IPS-15b (cell line): ENCODE data around the gene GJD3.
A peak's percentile ranks its signal among the peaks of the same experiment; 100 is the strongest.

ENCODE experiments used
- H3K27me3 ChIP-seq: one replicate; pipeline ENCODE4 v1.6.1; 2013; ENCODE audit warnings: low read length; ENCODE audit not compliant: control insufficient read depth, insufficient read depth
- H3K36me3 ChIP-seq: one replicate; pipeline ENCODE4 v1.6.1; 2013; ENCODE audit warnings: low read length; ENCODE audit not compliant: control insufficient read depth, insufficient read depth
- H3K4me1 ChIP-seq: one replicate; pipeline ENCODE4 v1.6.1; 2013; ENCODE audit warnings: mild to moderate bottlenecking, low read length; ENCODE audit not compliant: control insufficient read depth, insufficient read depth
- H3K4me3 ChIP-seq: one replicate; pipeline ENCODE4 v1.5.1; 2013; ENCODE audit warnings: low read depth, low read length
- H3K9ac ChIP-seq: one replicate; pipeline ENCODE4 v1.6.1; 2013; ENCODE audit warnings: low read depth, mild to moderate bottlenecking, low read length
- H3K9me3 ChIP-seq: one replicate; pipeline ENCODE4 v1.6.1; 2013; ENCODE audit warnings: mild to moderate bottlenecking, low read length; ENCODE audit not compliant: control insufficient read depth, insufficient read depth

GJD3 gene

DNA sequence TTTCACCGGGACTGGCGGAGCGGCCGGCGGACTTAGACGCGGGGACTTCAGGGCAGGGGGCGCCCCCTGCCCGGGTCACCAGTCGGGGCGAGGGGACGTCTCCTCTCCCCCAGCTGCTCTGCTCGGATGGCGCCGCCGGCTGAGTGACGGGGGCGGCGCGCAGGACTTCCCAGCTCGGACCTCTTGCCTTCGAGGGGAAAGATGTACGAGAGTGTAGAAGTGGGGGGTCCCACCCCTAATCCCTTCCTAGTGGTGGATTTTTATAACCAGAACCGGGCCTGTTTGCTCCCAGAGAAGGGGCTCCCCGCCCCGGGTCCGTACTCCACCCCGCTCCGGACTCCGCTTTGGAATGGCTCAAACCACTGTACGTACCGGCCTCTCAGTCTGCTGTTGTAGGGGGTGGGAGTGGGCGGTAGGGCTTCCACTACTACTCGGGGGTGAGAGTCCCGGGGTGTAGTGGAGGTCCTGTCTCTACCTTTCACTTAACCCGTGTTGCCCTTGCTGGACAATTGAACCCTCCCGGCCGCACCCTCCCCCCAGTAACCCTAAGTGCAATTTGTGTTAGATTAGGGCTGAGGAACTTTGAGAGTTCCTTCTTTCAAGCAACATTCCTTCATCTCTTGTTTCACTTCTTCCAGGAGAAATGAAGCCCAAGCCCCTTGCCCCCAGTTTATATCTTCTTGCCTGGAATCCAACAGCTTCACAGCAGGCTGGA, 21.9 kb downstream of the GJD3 start:
- Histone ChIP-seq H3K9ac (no peak overlapping the region), H3K36me3 (no peaks in the 10 kb centered on the region), H3K4me3 (peak overlapping the region; percentile 75), H3K9me3 (no peaks in the 10 kb centered on the region), H3K27me3 (peaks cover 81% of the 10 kb centered on the region), H3K4me1 (peaks cover 34% of the 10 kb centered on the region)

DNA sequence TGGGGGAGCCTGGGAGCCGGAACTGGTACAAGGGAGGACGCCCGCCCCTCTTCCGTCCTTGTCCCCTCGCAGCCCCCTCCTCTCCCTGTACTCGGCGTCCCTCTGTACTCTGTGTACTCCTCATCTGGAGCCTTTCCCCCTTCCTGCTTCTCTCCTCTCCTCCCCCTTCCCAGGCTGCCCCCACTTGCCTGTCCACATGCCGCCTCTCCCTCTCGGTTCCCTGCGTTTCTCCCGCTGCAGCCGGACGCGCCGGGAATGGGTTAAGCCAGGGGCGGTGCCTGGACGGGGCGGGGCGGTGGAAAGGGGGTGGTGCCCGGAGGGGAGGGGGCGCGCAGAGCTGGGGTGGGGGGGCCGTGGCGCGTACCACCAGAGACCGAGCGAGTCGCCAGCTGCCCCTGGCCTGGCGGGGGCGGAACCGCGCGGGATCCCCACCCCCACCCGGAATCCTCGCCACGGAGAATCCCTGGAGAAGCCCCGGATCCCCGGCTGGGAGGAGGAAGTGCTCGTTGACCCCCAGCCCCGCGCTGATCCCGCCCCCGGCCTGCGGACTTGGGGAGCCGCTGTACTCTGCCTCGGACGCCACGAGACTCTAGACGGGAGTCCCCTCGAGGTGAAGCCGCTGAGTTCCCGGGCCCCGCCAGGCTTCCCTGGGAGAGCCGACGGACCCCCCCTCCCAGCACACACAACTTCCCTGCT, 22.6 kb downstream of the GJD3 start:
- Histone ChIP-seq H3K27me3 (peaks cover 82% of the 10 kb centered on the region), H3K36me3 (no peaks in the 10 kb centered on the region), H3K9me3 (no peaks in the 10 kb centered on the region), H3K4me1 (peaks cover 30% of the 10 kb centered on the region), H3K4me3 (peak overlapping the region; percentile 75), H3K9ac (no peak overlapping the region)

DNA sequence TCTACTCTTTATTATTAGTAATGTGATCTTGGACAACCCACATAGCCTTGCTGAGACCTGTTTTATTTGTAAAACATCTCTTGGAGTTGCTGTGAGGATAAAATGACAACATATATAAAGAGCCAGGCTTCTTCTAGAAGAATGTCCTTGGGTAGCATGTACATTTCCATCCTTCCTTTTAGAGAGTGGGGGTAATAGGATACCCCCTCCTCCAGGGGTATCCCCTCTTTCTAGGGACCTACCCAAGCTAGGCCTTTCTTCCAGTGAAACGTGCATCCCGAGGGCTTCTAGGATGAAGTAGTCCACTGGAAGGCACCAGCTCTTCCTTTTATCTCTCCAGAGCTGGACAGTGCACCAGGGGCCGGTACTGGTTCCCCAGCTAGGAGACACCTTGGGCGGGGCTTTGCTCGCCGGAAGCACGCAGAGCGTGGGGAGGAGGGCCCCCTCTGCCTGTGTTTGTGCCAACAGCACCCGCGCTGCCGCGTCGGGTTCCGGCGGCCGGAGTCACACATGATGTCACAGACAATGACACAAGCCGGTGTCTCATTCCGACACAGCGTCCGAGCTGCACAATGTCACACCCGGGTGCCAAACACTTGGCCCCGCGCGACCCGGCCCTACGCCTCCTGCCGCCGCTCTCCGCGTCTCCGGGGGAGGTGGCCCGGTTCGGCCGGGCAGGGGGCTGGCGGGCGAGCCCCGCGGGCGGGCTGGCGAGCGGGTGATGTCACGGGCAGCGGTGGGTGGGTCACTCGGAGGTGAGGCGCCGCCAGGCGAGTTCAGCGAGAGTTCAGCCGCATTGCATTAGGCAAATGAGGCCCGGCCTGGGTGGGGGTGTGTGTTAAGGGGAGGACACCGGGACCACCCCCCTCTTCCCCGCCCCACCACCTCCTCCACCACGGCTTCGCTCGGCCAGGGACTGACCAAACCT, 23.4 kb downstream of the GJD3 start:
- Histone ChIP-seq H3K9me3 (no peaks in the 10 kb centered on the region), H3K36me3 (no peaks in the 10 kb centered on the region), H3K27me3 (peaks cover 77% of the 10 kb centered on the region), H3K4me3 (peak overlapping the region; percentile 75), H3K4me1 (peaks cover 24% of the 10 kb centered on the region), H3K9ac (no peak overlapping the region)

DNA sequence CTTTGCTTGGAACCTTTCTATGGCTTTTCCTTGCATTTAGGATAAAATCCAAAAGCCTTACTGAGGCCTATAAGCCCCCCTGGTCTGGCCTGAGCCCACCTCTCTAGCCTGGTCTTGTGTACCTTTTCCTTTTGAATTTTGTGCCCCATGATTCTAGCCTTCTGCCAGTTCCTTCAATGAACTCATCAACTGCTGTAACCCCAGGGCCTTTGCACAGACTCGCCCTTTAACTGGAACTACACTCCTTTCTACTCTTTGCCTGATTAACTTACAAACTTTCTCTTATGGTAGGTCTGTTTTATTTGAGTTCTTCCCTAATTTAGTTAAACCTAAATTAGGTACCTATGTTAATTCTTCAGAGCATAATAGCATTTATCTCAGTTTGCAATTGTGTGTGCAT, 24.2 kb downstream of the GJD3 start:
- peaks cover 74% of the 10 kb centered on the region for H3K27me3 ChIP-seq

DNA sequence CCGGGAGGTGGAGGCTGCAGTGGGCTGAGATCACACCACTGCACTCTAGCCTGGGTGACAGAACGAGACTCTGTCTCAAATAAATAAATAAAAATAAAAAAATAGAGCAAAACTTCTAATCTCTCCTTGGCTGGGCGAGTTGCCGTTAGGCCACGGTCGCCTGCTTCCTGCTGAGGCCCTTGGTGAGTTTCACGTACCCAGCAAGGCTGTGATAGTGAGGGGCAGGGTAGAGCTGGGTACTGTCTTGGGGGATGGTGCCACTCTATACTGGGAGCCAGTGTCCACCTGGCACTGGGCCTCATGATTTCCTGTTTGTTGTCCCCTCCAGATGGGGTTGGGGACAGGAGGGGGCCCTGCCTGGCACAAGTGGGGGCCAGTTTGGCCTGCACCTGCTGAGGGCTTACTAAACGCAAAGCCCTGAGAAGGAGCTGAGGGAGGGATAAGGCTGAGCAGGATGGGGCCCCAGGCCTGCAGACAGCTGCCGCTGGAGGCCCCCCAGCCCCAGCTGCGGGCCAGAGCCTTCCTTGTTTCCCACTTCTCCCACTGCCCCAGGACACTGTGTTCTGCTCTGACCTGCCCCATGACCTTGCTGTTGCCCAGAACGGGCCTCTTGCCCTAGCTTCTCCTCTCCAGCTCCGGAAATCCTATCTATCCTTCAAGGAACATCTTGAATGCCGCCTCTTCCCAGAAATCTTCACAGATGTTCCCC, 25.4 kb downstream of the GJD3 start:
- H3K9me3 ChIP-seq: no peaks in the 10 kb centered on the region
- no peak overlapping the region for H3K4me3 ChIP-seq
- peaks cover 15% of the 10 kb centered on the region for H3K4me1 ChIP-seq
- H3K27me3 ChIP-seq: peaks cover 73% of the 10 kb centered on the region
- H3K9ac ChIP-seq: no peak overlapping the region
- H3K36me3 ChIP-seq: no peaks in the 10 kb centered on the region

More for the DNA sequence above, 24.2 kb downstream of the GJD3 start:
- Histone ChIP-seq H3K36me3 (no peaks in the 10 kb centered on the region), H3K9ac (no peak overlapping the region), H3K4me3 (no peak overlapping the region), H3K4me1 (peaks cover 18% of the 10 kb centered on the region), H3K9me3 (no peaks in the 10 kb centered on the region)

DNA sequence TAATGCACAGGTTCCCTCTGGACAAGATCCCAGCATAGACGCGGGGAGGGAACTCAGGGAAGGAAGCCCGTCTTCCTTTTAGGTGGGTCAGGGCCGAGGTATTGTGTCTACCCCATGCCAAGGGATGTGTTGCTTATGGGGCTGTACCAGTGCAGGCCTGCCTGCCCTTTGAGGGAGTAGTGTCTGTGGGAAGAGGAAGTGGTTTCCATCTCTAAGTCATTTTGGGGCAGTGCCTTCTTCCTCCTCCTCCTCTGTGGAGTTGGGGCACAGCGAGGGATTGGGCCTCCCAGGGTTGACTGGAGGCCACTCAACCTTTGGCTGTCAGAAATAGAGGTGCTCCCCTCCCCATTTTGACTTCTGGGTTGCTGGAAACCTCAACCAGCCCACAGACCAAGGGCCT, 26.5 kb downstream of the GJD3 start:
- no peak overlapping the region for H3K4me3 ChIP-seq
- peaks cover 6% of the 10 kb centered on the region for H3K4me1 ChIP-seq
- no peaks in the 10 kb centered on the region for H3K9me3 ChIP-seq
- peaks cover 66% of the 10 kb centered on the region for H3K27me3 ChIP-seq
- no peaks in the 10 kb centered on the region for H3K36me3 ChIP-seq
- no peak overlapping the region for H3K9ac ChIP-seq

DNA sequence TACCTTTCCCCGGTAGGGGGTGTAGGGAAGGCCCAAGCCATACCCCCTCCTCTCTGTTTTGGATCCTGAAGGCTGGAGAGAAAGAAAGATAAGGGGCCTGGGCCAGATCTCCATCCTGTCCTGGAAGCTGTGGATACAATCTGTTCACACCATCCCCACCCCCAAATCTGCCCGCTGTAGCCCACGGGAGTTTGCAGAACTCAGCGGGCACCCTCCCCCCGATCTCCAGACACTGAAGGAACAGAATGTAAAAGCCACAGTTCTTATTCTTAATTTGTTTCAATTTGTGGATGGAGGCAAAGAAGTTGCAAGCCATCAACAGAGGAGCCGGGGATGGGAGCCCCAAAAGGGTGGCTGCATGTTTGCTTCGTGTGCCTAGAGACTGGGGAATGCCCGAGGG, 27.2 kb downstream of the GJD3 start:
- H3K36me3 ChIP-seq: no peaks in the 10 kb centered on the region
- H3K9me3 ChIP-seq: no peaks in the 10 kb centered on the region
- H3K4me3 ChIP-seq: no peak overlapping the region
- peaks cover 59% of the 10 kb centered on the region for H3K27me3 ChIP-seq
- no peak overlapping the region for H3K9ac ChIP-seq
- H3K4me1 ChIP-seq: peaks cover 6% of the 10 kb centered on the region

DNA sequence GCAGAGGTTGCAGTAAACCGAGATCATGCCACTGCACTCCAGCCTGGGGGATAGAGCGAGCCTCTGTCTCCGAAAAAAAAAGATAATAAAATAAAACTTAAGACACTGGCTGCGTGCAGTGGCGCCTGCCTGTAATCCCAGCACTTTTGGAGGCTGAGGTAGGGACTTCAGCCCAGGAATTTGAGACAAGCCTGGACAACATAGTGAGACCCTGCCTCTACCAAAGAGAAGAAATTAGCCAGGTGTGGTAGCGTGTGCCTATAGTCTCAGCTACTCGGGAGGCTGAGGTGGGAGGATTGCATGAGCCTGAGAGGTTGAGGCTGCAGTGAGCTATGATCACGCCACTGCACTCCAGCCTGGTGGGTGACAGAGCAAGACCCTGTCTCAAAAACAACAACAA, 28.9 kb downstream of the GJD3 start:
- no peak overlapping the region for H3K9ac ChIP-seq
- no peaks in the 10 kb centered on the region for H3K9me3 ChIP-seq
- peaks cover 7% of the 10 kb centered on the region for H3K4me1 ChIP-seq
- H3K4me3 ChIP-seq: no peak overlapping the region
- peaks cover 8% of the 10 kb centered on the region for H3K36me3 ChIP-seq
- peaks cover 53% of the 10 kb centered on the region for H3K27me3 ChIP-seq

DNA sequence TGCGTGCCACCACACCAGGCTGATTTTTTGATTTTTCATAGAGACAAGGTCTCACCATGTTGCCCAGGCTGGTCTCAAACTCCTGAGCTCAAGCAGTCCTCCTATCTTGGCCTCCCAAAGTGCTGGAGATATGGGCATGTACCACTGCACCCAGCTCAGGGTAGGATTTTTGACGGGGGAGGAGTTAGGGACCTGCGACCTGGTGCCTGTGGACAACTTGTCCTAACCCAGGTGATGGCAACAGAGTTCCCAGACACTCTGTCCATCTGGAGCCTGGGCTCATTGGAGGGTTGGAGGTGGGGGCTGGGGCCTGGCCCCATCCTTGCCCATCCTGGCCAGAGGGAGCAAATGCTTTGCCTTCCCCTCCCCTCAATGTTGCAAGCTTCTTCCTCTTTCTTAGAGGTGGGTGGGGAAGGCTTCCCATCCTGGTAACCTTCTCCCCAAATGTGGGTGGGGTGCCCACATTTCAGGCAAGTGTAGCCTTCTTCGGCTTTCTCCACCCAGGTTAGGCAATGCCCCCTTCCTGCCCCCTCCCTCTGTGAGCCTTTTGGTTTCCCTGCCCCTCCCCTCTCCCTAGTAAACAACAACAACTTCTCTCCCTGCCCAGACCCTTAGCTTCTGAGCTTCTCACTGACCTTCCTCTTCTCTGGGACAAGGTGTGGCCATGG, 30.6 kb downstream of the GJD3 start:
- Histone ChIP-seq H3K9ac (no peak overlapping the region), H3K9me3 (no peaks in the 10 kb centered on the region)

DNA sequence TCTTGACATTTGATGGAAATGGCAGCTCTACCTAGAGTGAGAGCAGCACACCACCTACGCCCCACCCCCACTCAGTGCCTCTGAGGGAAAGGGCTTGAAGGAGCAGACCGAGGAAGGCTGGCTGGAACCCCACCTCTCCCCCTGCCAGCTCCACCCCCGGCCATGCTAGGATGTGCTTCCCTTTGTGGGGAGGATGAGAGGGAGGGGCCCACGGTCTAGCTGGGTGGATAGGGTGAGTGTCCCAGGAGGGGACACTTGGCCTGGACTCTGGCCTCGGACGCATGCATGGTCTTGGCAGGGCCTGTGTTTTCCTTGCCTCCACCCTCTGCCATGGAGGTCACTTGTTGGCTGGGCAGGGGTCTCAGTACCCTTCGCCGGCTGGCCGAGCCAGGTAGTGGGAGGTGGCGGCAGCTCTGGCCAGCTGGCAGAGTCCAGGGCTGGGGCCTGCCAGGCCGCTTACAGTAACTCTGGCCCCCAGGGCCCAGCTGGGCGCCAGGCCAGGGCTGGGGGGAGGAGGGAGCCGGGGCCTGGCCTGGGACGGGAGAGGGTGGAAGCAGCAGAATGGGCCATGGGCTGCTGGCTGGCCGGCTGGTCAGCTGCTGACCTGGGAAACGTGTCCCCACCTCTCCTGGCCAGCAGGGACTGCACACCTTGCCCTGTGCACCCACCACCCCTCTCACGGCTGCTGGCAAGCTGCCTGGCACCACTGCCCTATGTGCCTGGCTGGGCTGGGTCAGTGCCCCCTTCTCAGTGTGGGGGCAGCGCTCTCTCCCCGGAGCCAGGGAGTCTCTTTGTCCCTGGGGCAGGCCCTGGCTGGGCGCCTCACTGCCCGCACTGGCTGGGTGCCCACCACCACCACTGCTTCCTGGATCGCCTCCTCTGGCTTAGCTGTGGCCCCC, 32.5 kb downstream of the GJD3 start:
- Histone ChIP-seq H3K9ac (no peak overlapping the region), H3K27me3 (peaks cover 19% of the 10 kb centered on the region), H3K4me1 (peaks cover 5% of the 10 kb centered on the region), H3K9me3 (no peaks in the 10 kb centered on the region), H3K36me3 (peaks cover 8% of the 10 kb centered on the region), H3K4me3 (no peak overlapping the region)

More for the DNA sequence above, 30.6 kb downstream of the GJD3 start:
- peaks cover 7% of the 10 kb centered on the region for H3K4me1 ChIP-seq
- H3K27me3 ChIP-seq: peaks cover 36% of the 10 kb centered on the region
- peaks cover 8% of the 10 kb centered on the region for H3K36me3 ChIP-seq
- no peak overlapping the region for H3K4me3 ChIP-seq
